Measurements from ENCODE around the gene JPT2.

GRCh38 chr16:1680361-1680760 lies 2.3 kb downstream of the JPT2 start:
- TF ChIP-seq CTCF (IDR thresholded peaks at IDR 0.05; ENCODE audit: borderline replicate concordance, extremely low read depth, low read length, poor library complexity, severe bottlenecking) (no peak), EZH2 (IDR thresholded peaks at IDR 0.05; ENCODE audit: borderline replicate concordance, low read depth, low read length, severe bottlenecking) (no peak)

All from DND-41 (cell line).